Epithelial cell of proximal tubule (primary cell): ENCODE data around the gene POC1A. TPM values are rescaled to one million over a fixed set of nuclear protein-coding genes. Genes with fewer than 3 reads are reported as not detected.

Source experiments
- DNase-seq: peaks from one replicate; pipeline ENCODE4 v3.0.0-alpha.2; 2011; ENCODE audit warnings: low read depth
- H3K4me3 ChIP-seq: 2 replicates; pipeline ENCODE4 v1.5.1; 2011; ENCODE audit warnings: low read depth, mild to moderate bottlenecking, low read length
- CTCF ChIP-seq: conservative IDR thresholded peaks from 2 replicates; pipeline ENCODE4 v1.5.1; 2012; ENCODE audit warnings: low read depth, mild to moderate bottlenecking, low read length
- total RNA-seq: library from RNA; depleted of rRNA; stranded (reverse); fragments of >200 nt; gene quantifications from 2 replicates; pipeline ENCODE4 v1.2.3, GENCODE V29; 2015

POC1A gene
- total RNA-seq, 1 donor from 2014 or later: 15.7 TPM

GRCh38 chr3:52082951-52083350, 71.3 kb downstream of the POC1A start:
- TF ChIP-seq CTCF: no peak
- no peak overlapping the region for H3K4me3 ChIP-seq

GRCh38 chr3:52080830-52081719, 73.1 kb downstream of the POC1A start:
- TF ChIP-seq CTCF: no peak
- DNase-seq: no peak
- H3K4me3 ChIP-seq: no peak overlapping the region

More at GRCh38 chr3:52082951-52083350, 71.3 kb downstream of the POC1A start:
- no peak for DNase-seq

- H3K4me3 ChIP-seq: no peak overlapping the region
Observed at GRCh38 chr3:52079958-52080357, 74.3 kb downstream of the POC1A start.

GRCh38 chr3:52078781-52079560, 75.3 kb downstream of the POC1A start:
- DNase-seq: no peak
- no peak for TF ChIP-seq CTCF
- no peak overlapping the region for H3K4me3 ChIP-seq

More at GRCh38 chr3:52079958-52080357, 74.3 kb downstream of the POC1A start:
- no peak for DNase-seq
- no peak for TF ChIP-seq CTCF

GRCh38 chr3:52077925-52078324, 76.3 kb downstream of the POC1A start:
- TF ChIP-seq CTCF: no peak
- no peak for DNase-seq
- H3K4me3 ChIP-seq: no peak overlapping the region

- DNase-seq: no peak
- no peak for TF ChIP-seq CTCF
- H3K4me3 ChIP-seq: no peak overlapping the region
Observed at GRCh38 chr3:52076896-52077780, 77.1 kb downstream of the POC1A start.
